ENCODE data around the gene COL12A1.

COL12A1 gene

GRCh38 chr6:75205776-75206575 is at the start of gene COL12A1:
Gene COL12A1, minus strand, starts transcription at chr6:75206053. Its CDS starts 3,261 bp downstream, at chr6:75202792.
- Mint-ChIP-seq H3K27me3 (peaks cover 94% of the 10 kb centered on the region), H3K4me3 (peak within 1 kb of the TSS; percentile 79 to 82), H3K27ac (no peak within 1 kb of the TSS), H3K4me1 (peaks cover 65% of the 10 kb centered on the region), H3K9me3 (no peaks in the 10 kb centered on the region)
- DNase-seq (peak; percentile 26 to 28), ATAC-seq (no peak)

GRCh38 chr6:75250552-75250951 is 44.7 kb upstream of the COL12A1 start:
- ATAC-seq (no peak), DNase-seq (no peak)
- no peaks in the 10 kb centered on the region for H3K9me3 Mint-ChIP-seq
- no peak overlapping the region for H3K4me3 Mint-ChIP-seq
- H3K4me1 Mint-ChIP-seq = no peaks in the 10 kb centered on the region
- H3K27me3 Mint-ChIP-seq = peaks cover 13% of the 10 kb centered on the region
- no peak overlapping the region for H3K27ac Mint-ChIP-seq

GRCh38 chr6:75249837-75250236 is 44.0 kb upstream of the COL12A1 start:
- Mint-ChIP-seq H3K4me1 (peaks cover 1% of the 10 kb centered on the region), H3K9me3 (no peaks in the 10 kb centered on the region), H3K27ac (no peak overlapping the region), H3K27me3 (peaks cover 17% of the 10 kb centered on the region), H3K4me3 (no peak overlapping the region)
- DNase-seq = no peak
- no peak for ATAC-seq

- ATAC-seq = no peak
- DNase-seq = no peak
- Mint-ChIP-seq H3K9me3 (no peaks in the 10 kb centered on the region), H3K4me1 (peaks cover 15% of the 10 kb centered on the region), H3K27ac (no peak overlapping the region), H3K27me3 (peaks cover 17% of the 10 kb centered on the region), H3K4me3 (no peak overlapping the region)
Measured at GRCh38 chr6:75246386-75246785, 40.5 kb upstream of the COL12A1 start.

GRCh38 chr6:75244063-75244584 is 38.3 kb upstream of the COL12A1 start:
- peak in 1 of 2 donors; percentile 4 for DNase-seq

GRCh38 chr6:75243333-75244062 is 37.6 kb upstream of the COL12A1 start, which contains the start of gene COX7A2:
Gene COX7A2, minus strand, starts transcription at chr6:75243801. Its CDS starts 67 bp downstream, at chr6:75243734.
- Mint-ChIP-seq H3K4me3 (peak within 1 kb of the TSS; percentile 89 to 93), H3K27ac (peak within 1 kb of the TSS; percentile 98 to 99), H3K4me1 (peaks cover 22% of the 10 kb centered on the region), H3K9me3 (no peaks in the 10 kb centered on the region), H3K27me3 (peaks cover 17% of the 10 kb centered on the region)
- ATAC-seq (peak; percentile 96), DNase-seq (peak; percentile 77 to 90)

More at GRCh38 chr6:75244063-75244584, 38.3 kb upstream of the COL12A1 start:
- H3K27ac Mint-ChIP-seq = peak overlapping the region; percentile 98 to 99
- H3K27me3 Mint-ChIP-seq = peaks cover 17% of the 10 kb centered on the region
- H3K9me3 Mint-ChIP-seq = no peaks in the 10 kb centered on the region
- H3K4me1 Mint-ChIP-seq = peaks cover 22% of the 10 kb centered on the region
- peak overlapping the region; percentile 89 to 93 for H3K4me3 Mint-ChIP-seq
- ATAC-seq = no peak

- H3K27ac Mint-ChIP-seq = no peak overlapping the region
- H3K27me3 Mint-ChIP-seq = no peaks in the 10 kb centered on the region
- H3K4me1 Mint-ChIP-seq = peaks cover 9% of the 10 kb centered on the region
- no peak overlapping the region for H3K4me3 Mint-ChIP-seq
- ATAC-seq = no peak
- H3K9me3 Mint-ChIP-seq = no peaks in the 10 kb centered on the region
- DNase-seq = no peak
Measured at GRCh38 chr6:75236630-75237029, 30.8 kb upstream of the COL12A1 start.

- H3K4me1 Mint-ChIP-seq = no peaks in the 10 kb centered on the region
- H3K27ac Mint-ChIP-seq = no peak overlapping the region
- H3K27me3 Mint-ChIP-seq = no peaks in the 10 kb centered on the region
- no peak overlapping the region for H3K4me3 Mint-ChIP-seq
- no peak for DNase-seq
- H3K9me3 Mint-ChIP-seq = no peaks in the 10 kb centered on the region
- no peak for ATAC-seq
Measured at GRCh38 chr6:75235271-75235670, 29.4 kb upstream of the COL12A1 start.

- H3K9me3 Mint-ChIP-seq = no peaks in the 10 kb centered on the region
- H3K4me1 Mint-ChIP-seq = no peaks in the 10 kb centered on the region
- no peak for ATAC-seq
- no peaks in the 10 kb centered on the region for H3K27me3 Mint-ChIP-seq
- H3K4me3 Mint-ChIP-seq = no peak overlapping the region
- no peak for DNase-seq
- no peak overlapping the region for H3K27ac Mint-ChIP-seq
Measured at GRCh38 chr6:75234126-75234865, 28.4 kb upstream of the COL12A1 start.

- no peak overlapping the region for H3K4me3 Mint-ChIP-seq
- no peaks in the 10 kb centered on the region for H3K27me3 Mint-ChIP-seq
Measured at GRCh38 chr6:75233092-75233615, 27.3 kb upstream of the COL12A1 start.

GRCh38 chr6:75230484-75231325 is 24.9 kb upstream of the COL12A1 start:
- no peaks in the 10 kb centered on the region for H3K27me3 Mint-ChIP-seq
- ATAC-seq (peak; percentile 45), DNase-seq (no peak)
- no peak overlapping the region for H3K27ac Mint-ChIP-seq
- H3K4me3 Mint-ChIP-seq = no peak overlapping the region
- H3K4me1 Mint-ChIP-seq = no peaks in the 10 kb centered on the region
- no peaks in the 10 kb centered on the region for H3K9me3 Mint-ChIP-seq

More at GRCh38 chr6:75233092-75233615, 27.3 kb upstream of the COL12A1 start:
- ATAC-seq = no peak
- Mint-ChIP-seq H3K9me3 (no peaks in the 10 kb centered on the region), H3K4me1 (no peaks in the 10 kb centered on the region), H3K27ac (no peak overlapping the region)
- no peak for DNase-seq

GRCh38 chr6:75224303-75224926 is 18.6 kb upstream of the COL12A1 start:
- no peak for ATAC-seq
- no peak for DNase-seq
- Mint-ChIP-seq H3K27ac (peak overlapping the region in 1 of 2 donors; percentile 2), H3K4me3 (no peak overlapping the region), H3K4me1 (no peaks in the 10 kb centered on the region), H3K27me3 (peaks cover 9% of the 10 kb centered on the region), H3K9me3 (no peaks in the 10 kb centered on the region)

GRCh38 chr6:75223428-75223827 is 17.6 kb upstream of the COL12A1 start:
- DNase-seq = no peak

GRCh38 chr6:75222261-75222660 is 16.4 kb upstream of the COL12A1 start:
- DNase-seq (no peak), ATAC-seq (no peak)
- H3K4me1 Mint-ChIP-seq = no peaks in the 10 kb centered on the region
- no peak overlapping the region for H3K27ac Mint-ChIP-seq
- no peak overlapping the region for H3K4me3 Mint-ChIP-seq
- peaks cover 22% of the 10 kb centered on the region for H3K27me3 Mint-ChIP-seq
- no peaks in the 10 kb centered on the region for H3K9me3 Mint-ChIP-seq

More at GRCh38 chr6:75223428-75223827, 17.6 kb upstream of the COL12A1 start:
- Mint-ChIP-seq H3K4me1 (no peaks in the 10 kb centered on the region), H3K27me3 (peaks cover 16% of the 10 kb centered on the region), H3K27ac (no peak overlapping the region), H3K4me3 (no peak overlapping the region), H3K9me3 (no peaks in the 10 kb centered on the region)
- no peak for ATAC-seq
